NCI-H2171 treated with DMSO at 0.1 percent for 48 hours (cell line): Measurements from ENCODE around the gene RBM8A.

Experiments
- DNase-seq: peaks from one replicate; lab custom pipeline; 2025; lab: John Stamatoyannopoulos, UW

Gene RBM8A

DNA sequence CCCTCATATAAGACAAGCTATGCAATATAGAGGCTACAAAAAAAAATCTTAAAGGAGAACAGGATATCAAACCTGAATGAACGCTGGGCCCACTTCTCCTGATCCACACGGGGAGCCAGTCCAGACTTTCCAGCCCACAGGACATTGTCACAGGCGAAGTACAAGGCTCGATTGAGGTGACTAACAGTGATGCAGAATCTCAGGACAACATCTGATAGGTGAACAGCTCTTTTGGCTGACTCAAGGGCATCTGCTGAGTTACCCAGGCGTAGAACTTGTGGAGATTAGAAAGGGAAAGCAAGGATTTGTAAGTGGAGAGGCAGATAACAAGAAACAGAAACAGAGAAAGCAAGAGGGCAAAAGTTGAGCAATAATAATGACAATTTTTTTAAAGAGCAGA lies 10.5 kb downstream of the RBM8A start:
- no peak for DNase-seq

GRCh38 chr1:145912128-145912641 lies 15.1 kb downstream of the RBM8A start:
- DNase-seq = no peak

GRCh38 chr1:145908653-145909052 lies 18.6 kb downstream of the RBM8A start:
- DNase-seq = no peak

- peak; percentile 17 for DNase-seq
These were observed 20.1 kb downstream of the RBM8A start for GRCh38 chr1:145906954-145907753.

GRCh38 chr1:145901312-145902021 lies 25.8 kb downstream of the RBM8A start:
- DNase-seq = no peak

GRCh38 chr1:145898756-145899155 lies 28.5 kb downstream of the RBM8A start:
- DNase-seq = no peak

- no peak for DNase-seq
These were observed 29.3 kb downstream of the RBM8A start for GRCh38 chr1:145897969-145898368.

DNA sequence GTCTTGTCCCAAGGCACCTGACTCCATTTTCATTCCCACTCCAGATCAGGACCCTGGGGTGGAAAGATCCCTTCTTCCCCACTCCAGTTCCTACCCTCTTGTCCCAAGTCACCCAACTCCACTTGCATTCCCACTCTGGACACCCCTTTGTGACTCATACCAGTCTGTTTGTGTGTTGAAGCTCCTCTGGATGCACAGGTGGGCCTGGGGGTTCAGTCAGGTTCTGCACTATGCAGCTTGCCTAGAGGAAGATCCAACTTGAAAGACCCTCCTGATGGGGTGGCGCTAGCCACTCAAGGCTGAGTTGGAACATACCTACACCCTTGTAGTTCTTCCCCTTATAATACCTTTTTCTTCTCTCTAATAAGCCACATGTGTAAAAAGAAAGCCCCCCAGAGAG lies 31.8 kb downstream of the RBM8A start:
- no peak for DNase-seq

GRCh38 chr1:145893306-145894055 lies 33.8 kb downstream of the RBM8A start:
- no peak for DNase-seq

- no peak for DNase-seq
These were observed 34.7 kb downstream of the RBM8A start for GRCh38 chr1:145892486-145893087.

- DNase-seq = peak; percentile 98
These were observed 35.4 kb downstream of the RBM8A start for GRCh38 chr1:145891587-145892485.

- DNase-seq = no peak
These were observed 36.1 kb downstream of the RBM8A start for GRCh38 chr1:145891143-145891542.

DNA sequence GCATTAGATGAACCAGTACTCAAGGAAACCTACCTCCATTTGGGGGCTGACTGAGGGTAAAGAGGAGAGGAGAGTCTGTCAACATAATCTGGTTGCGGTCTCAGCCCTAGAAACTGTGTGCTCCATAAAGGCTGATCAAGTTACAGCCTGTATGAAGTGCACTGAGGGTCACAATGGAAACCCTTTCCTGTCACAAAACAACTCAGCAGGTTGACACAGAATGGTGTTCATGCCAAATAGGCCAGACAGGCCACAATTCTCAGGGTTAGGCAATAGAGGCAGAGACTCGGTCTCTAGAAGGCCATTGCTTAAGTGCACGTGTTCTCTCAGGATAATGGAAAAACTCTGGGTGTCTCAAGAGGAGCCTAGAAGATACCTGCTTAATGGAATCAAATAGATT lies 37.6 kb downstream of the RBM8A start:
- DNase-seq = no peak

DNA sequence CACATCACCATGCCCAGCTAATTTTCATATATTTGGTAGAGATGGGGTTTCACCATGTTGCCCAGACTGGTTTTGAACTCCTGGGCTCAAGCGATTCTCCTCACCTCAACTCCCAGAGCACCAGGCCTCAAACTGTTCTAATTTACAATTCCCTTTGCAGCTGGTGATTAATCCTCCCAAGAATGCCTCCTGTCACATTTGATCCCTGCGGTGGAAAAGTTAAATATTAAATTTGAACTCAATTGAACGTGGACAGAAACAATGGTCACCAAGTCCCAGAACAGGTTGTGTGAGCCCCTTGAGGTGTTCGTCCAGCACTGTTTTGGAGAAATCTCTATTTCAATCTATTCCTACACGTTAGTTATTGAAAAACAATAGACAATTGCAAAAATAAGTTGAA lies 39.7 kb downstream of the RBM8A start:
- no peak for DNase-seq

DNA sequence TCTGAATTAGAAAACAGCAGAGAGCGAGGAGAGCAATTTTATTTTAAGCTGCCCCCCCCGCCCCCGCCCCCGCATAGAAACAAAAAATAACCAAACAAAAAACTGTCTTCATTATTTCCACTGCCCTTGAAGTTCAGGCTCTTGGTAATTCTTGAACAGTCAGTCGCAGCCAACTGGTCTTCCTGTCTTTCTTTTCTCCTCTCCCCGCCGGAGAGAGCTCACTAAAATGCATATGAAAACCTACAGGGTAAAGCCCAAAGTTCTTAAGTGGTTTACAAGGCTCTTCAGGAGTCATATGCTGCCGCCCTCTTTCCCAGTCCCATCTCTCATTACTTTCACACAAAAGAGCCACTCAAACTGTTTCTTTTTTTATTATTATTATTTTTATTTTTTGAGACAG lies 40.5 kb downstream of the RBM8A start:
- no peak for DNase-seq

DNA sequence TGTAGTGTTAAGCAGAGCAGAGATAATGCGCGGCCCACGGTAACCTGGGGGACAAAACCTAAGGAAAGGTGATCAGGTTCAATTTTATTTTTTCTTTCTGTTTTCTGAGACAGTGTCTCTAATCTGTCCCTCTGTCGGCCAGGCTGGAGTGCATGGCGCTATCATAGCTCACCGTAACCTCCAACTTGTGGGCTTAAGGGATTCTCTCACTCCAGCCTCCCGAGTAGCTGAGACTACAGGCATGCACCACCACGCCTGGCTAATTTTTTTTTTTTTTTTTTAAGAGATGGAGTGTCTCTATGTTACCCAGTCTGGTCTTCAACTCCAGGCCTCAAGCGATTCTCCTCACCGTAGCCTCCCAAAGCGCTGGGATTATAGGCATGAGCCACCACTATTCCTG lies 40.9 kb downstream of the RBM8A start:
- no peak for DNase-seq

DNA sequence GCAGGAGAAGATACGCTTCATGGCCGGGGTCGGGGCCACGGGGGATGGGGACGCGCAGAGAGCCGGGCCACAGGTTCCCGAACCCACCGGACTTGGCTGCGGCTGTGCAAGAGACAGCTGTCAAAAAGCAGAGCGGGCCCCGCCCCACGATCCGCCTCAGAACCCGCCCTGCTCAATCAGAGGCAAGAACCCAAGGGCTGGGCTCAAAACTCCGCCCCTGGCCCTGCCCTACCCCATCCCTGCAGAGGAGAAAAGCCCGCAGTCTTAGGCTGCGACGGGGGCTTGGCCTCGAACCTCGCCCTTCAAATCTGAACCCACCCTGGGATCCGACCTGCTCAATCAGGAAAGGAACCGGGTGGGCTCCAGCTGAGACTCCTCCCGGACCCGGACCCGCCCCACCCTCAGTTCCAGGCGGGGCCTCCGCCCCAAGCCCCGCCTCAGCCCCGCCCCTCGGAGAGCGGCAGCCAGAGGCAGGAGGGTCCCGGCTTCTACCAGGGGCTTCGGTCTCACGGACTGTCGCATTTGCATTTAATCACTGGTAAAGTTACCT lies 41.5 kb downstream of the RBM8A start, which contains the start of gene ANKRD35:
Gene ANKRD35 (minus strand): TSS at position 129 of the 550 bp plus-strand sequence. CDS start 108 bp downstream, at position 21.
- peak; percentile 59 for DNase-seq

GRCh38 chr1:145884675-145885074 lies 42.6 kb downstream of the RBM8A start:
- DNase-seq = no peak

GRCh38 chr1:145879775-145880174 lies 47.5 kb downstream of the RBM8A start:
- peak; percentile 58 for DNase-seq

DNA sequence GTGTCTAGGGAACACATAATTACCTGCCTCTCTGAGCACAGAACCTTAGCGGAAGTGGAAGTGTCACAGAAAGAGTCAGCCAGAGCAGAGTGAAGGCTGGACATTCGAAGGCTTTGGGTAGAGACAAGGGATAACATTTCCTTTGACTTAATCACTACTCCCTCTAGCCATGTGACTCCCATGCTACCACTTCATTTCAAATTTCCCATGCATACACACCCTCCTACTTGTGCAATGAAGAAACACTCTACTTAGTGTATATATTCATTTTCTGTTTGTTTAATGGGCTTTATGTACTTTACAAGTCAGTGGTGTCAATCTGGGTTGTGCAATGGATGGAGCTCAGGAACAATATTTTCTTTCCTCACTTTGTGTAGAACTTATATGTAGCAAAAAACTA lies 48.6 kb downstream of the RBM8A start:
- DNase-seq = no peak
